HG03521 (cell line): ENCODE measurements around the gene CLDN7.
A peak's percentile ranks its signal among the peaks of the same experiment; 100 is the strongest.
"Not testable (repeated sequence)": the region's sequence is repeated elsewhere in the genome, so short reads cannot be mapped to it uniquely, and the experiment has no call there.

Experiments used
- ATAC-seq: cut with Tn5 transposase; IDR thresholded peaks from one replicate; pipeline ENCODE4 v1.9.1; 2021; ENCODE audit warnings: mild to moderate bottlenecking, moderate library complexity; ENCODE audit not compliant: unreplicated experiment

The CLDN7 gene

GRCh38 chr17:7256766-7257456, 5.4 kb downstream of the CLDN7 start:
- ATAC-seq, result no peak

- no peak for ATAC-seq
Measured at GRCh38 chr17:7254511-7254910, 7.8 kb downstream of the CLDN7 start.

GRCh38 chr17:7253082-7253481, 9.2 kb downstream of the CLDN7 start:
- no peak for ATAC-seq

DNA sequence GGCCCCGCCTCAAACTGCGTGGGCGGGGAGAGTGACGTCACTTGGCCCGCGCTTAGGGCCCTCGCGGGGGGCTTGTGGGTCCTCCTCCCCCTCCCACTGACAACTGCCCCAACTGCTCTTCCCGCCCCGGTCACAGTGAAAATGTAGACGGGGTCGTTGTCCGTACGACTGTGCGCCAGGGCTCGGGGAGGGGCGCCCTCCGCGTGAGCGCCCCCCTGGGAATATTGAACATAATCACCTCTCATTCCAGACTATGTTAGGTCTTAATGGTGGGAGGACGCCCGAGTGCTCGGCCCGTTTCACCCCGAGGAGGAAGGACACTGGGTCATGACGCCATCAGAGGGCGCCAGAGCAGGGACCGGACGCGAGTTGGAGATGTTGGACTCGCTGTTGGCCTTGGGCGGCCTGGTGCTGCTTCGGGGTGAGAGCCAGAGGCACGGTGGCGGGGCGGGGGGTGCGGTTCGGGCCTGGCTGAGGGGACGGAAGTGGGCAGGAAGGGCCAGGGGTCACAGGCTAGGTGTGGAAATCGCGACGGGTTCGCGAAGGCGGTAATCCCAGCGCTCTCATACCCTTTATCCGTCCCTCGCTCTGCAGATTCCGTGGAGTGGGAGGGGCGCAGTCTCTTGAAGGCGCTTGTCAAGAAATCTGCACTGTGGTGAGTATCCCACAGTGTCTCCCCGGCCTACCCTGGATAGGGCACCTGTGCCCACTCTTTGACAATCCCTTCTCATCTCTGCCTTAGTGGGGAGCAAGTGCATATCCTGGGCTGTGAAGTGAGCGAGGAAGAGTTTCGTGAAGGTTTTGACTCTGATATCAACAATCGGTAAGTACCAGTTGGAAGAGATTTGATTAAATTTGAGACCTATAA, 9.9 kb downstream of the CLDN7 start, which contains the start of gene ELP5:
Gene ELP5 (plus strand): TSS at position 40 of the 868 bp plus-strand sequence. CDS start 336 bp downstream, at position 376.
- ATAC-seq, result peak; percentile 38

GRCh38 chr17:7251661-7252175, 10.6 kb downstream of the CLDN7 start, which contains the start of gene CTDNEP1:
Gene CTDNEP1, minus strand, starts transcription at chr17:7251734. Its CDS starts 438 bp downstream, at chr17:7251296.
- peak; percentile 84 for ATAC-seq

GRCh38 chr17:7250695-7251627, 11.3 kb downstream of the CLDN7 start:
- ATAC-seq, result peak; percentile 5

- no peak for ATAC-seq
Measured at GRCh38 chr17:7249830-7250229, 12.4 kb downstream of the CLDN7 start.

GRCh38 chr17:7249214-7249613, 13.1 kb downstream of the CLDN7 start:
- ATAC-seq, result no peak

DNA sequence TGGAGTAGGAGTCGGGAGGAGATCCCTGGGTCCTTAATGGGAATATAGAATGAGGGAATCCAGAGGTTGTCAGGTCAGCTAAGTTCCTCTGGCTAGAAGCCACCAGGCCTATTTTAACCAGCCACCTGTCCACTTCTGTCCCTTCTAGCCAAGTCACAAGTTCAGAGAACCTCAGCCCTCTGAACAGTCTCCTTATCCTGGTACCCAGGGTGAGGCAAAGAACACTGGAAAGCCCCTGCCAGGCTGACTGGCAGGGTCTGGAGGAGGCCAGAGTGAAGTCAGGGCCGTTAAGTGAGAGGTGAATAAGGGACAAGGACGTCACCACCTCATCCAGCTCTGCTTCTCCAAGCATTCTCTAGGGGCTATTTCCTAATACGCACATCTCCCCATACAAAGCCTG, 13.5 kb downstream of the CLDN7 start:
- no peak for ATAC-seq

DNA sequence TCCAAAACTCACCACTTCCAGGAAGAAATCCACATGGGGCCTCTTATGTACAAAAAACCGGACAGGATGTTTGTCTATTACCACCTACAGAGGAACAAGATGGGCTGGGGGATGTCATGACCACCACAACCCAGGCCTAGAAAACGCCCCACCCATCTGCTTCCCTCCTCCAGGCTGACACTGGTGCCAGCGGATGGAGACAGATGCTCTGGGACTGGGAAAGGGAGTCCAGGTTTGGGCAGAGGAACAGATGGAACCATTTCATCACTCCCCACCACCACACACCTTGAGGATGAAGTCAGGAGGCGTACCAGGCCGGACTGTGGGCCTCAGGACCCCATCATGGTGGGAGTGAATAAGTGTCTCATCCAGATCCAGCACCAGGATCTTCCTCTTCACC, 15.5 kb downstream of the CLDN7 start:
- ATAC-seq, result no peak

DNA sequence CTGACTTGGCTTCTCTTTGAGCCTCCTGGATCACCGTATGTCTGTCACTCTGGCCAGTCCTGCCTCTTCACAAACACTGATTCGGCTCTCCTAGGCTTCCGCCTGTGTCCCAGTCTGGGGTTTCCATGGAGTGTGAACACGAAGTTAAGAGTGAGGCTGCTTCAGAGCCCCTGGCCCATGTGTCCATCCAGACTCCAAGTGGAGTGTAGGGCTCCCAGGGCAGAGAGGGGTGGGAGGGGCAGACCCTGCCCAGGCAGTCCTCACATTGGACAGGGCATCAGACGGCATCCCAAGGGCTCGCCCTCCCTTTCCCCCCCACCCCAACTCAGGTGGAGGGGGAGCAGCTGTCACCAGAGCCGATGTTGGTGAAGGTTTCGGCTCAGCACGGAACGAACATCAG, 18.4 kb downstream of the CLDN7 start:
- not testable (repeated sequence) for ATAC-seq

DNA sequence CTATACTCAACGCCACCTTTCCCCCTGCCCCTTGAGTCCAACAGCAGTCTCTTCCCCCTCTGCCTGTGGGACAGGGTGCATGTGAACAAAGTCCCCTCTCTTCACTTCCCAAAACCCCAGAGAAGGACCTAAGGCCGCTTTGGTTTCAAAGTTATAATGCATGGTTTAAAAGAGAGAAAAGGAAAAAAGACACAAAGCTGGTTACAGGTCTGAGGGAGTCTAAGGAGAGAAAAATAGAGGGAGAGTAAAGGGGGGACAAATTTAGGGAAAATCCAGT, 18.9 kb downstream of the CLDN7 start:
- ATAC-seq, result no peak

DNA sequence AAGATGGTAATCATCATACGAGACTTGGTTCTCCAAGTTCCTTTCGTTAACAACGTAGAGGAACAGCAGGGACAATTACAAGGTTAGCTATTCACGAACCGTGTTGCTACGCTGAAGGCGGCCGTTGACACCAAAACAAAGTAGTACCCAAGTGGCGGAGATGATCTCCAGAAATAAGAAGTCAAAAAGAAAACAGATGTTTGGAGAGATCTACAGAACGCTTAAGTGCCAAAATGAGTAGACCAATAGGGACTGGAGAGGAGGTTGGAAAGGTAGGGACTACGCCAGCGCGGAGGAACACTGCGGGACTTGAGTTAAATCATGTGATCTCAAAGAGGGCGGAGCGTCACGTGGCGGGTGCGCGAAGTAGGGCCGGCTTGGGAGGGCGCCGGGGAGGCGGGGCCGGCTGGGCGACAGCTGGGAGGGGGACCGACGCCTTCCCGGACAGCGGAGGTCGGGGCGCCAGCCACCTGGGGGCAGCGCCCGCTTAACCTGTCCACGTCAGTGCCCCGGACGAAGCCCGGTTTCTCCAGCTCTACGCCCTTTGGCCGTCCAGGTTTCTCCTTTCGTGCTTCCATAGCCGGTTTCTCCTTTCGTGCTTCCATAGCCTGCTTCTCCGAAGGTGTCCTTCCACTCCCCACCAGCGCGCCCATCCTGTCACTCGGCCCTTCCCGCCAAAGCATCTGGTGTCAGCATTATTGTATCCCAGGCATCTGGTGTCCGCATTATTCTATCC, 19.4 kb downstream of the CLDN7 start:
- ATAC-seq, result peak; percentile 32

GRCh38 chr17:7241783-7242716, 20.2 kb downstream of the CLDN7 start, which contains the start of gene GABARAP:
Gene GABARAP, minus strand, starts transcription at chr17:7242449. Its CDS starts 119 bp downstream, at chr17:7242330.
- peak; percentile 26 for ATAC-seq

- ATAC-seq, result no peak
Measured at GRCh38 chr17:7241090-7241733, 21.1 kb downstream of the CLDN7 start.

DNA sequence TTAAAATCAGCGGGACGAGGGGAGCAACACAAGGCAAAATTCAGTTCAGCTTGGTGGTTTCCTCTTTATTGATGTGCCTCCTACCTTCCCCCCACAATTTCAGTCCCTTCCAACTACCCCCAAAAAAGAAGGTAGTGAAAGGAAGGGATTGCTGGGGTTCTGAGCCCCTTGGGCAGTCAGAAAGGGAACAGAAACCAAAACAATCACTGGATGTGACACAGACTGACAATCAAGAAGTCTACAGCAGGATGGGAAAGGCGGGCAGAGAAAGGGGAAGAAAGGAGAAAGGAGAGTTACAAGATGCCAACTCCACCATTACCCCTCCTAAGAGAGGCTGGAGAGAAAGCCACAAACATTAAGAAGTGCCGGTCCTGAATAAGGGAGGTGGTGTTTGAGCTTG, 21.9 kb downstream of the CLDN7 start:
- ATAC-seq, result no peak

GRCh38 chr17:7239091-7240027, 22.9 kb downstream of the CLDN7 start, which contains the start of gene PHF23:
Gene PHF23, minus strand, starts transcription at chr17:7239457. Its CDS starts 178 bp downstream, at chr17:7239279.
- ATAC-seq, result peak; percentile 46
